ENCODE measurements around the gene CD151.

CD151 gene

DNA sequence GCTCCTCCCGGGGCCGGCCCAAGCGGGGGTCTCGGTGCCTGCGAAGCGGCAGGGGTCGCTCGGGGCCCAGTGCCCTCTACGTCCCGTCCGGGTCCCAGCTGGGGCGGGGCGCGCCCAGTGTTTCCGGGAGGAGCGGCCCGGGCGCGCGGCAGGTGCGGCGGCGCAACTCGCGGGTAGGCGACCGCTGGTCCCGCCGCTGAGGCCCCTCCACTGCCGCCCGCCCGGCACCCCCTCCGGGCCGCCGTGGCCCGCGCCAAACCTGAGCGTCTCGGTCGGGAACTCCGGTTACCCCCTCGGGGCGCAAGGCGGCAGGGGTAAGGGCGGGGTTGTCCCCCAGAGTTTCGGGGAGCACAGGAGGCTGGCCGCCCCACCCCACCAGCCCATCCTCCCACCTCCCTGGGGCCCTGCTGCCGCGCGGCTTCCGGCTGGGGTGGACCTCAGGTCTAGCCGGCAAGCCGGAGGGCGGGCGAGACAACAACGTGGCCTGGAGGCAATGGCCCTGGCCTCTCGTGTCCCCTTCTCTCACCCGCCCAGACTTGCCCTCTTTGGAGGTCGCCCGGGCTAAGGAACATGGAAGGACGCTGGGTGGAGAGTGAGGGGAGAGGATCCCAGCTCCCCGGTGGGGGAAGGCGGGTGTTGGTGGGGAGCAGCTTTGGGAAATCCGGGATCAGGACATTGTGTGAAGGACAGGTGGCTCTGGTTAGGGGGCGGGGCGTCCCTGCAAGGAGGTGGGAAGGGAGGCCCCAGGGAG, 5.4 kb upstream of the CD151 start:
- no peak overlapping the region for H3K4me3 ChIP-seq (replicated peaks; ENCODE audit: low read depth, low read length)
- TF ChIP-seq, protein P1, sequence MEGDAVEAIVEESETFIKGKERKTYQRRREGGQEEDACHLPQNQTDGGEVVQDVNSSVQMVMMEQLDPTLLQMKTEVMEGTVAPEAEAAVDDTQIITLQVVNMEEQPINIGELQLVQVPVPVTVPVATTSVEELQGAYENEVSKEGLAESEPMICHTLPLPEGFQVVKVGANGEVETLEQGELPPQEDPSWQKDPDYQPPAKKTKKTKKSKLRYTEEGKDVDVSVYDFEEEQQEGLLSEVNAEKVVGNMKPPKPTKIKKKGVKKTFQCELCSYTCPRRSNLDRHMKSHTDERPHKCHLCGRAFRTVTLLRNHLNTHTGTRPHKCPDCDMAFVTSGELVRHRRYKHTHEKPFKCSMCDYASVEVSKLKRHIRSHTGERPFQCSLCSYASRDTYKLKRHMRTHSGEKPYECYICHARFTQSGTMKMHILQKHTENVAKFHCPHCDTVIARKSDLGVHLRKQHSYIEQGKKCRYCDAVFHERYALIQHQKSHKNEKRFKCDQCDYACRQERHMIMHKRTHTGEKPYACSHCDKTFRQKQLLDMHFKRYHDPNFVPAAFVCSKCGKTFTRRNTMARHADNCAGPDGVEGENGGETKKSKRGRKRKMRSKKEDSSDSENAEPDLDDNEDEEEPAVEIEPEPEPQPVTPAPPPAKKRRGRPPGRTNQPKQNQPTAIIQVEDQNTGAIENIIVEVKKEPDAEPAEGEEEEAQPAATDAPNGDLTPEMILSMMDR (IDR thresholded peaks at IDR 0.05; ENCODE audit: low read length, missing control alignments), result no peak
- DNase-seq (ENCODE audit: low read depth), result no peak

GRCh38 chr11:827897-828192, 4.9 kb upstream of the CD151 start, which contains the start of gene CRACR2B:
CRACR2B (plus strand) TSS chr11:827919; CDS start chr11:828608, 689 bp downstream.
- TF ChIP-seq, protein P1 (IDR thresholded peaks at IDR 0.05; ENCODE audit: low read length, missing control alignments), result no peak
- H3K4me3 ChIP-seq (replicated peaks; ENCODE audit: low read depth, low read length), result no peak within 1 kb of the TSS
- no peak for DNase-seq (ENCODE audit: low read depth)

DNA sequence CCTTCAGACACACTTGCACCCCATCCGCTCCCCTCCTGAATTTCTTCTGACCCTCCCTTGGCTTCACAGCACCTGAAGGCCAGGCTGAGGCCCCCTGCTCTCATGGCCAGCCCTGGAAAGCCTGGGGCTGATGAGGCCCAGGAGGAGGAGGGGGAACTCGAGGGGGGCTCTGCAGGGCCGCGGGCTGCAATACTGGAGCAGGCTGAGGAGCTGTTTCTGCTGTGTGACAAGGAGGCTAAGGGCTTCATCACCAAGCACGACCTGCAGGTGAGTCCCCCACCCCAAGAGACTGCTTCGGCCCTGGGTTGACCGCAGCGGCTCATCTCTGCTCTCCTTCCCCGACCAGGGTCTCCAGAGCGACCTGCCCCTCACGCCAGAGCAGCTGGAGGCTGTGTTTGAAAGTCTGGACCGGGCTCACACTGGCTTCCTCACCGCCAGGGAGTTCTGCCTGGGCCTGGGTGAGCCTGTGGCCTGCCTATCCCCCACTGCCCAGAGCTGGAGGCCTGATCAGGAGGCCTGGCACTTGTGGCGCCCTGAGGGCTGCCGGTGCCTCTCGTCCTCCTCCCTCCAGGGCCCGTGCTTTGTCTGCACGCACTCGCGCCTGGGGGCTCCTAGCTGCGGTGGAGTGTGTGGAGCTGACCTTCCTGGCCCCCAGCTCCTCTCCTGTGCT, 4.1 kb upstream of the CD151 start:
- TF ChIP-seq, protein P1 (IDR thresholded peaks at IDR 0.05; ENCODE audit: low read length, missing control alignments), result no peak
- no peak overlapping the region for H3K4me3 ChIP-seq (replicated peaks; ENCODE audit: low read depth, low read length)
- no peak for DNase-seq (ENCODE audit: low read depth)

GRCh38 chr11:829176-829846, 3.4 kb upstream of the CD151 start:
- DNase-seq (ENCODE audit: low read depth), result no peak
- H3K4me3 ChIP-seq (replicated peaks; ENCODE audit: low read depth, low read length), result no peak overlapping the region
- TF ChIP-seq, protein P1 (IDR thresholded peaks at IDR 0.05; ENCODE audit: low read length, missing control alignments), result no peak

GRCh38 chr11:829847-830294, 2.9 kb upstream of the CD151 start:
- no peak for DNase-seq (ENCODE audit: low read depth)
- TF ChIP-seq, protein P1 (IDR thresholded peaks at IDR 0.05; ENCODE audit: low read length, missing control alignments), result no peak
- H3K4me3 ChIP-seq (replicated peaks; ENCODE audit: low read depth, low read length), result peak overlapping the region; percentile 30

GRCh38 chr11:830295-831117, 2.2 kb upstream of the CD151 start:
- TF ChIP-seq, protein P1 (IDR thresholded peaks at IDR 0.05; ENCODE audit: low read length, missing control alignments), result no peak
- H3K4me3 ChIP-seq (replicated peaks; ENCODE audit: low read depth, low read length), result peak overlapping the region; percentile 30
- DNase-seq (ENCODE audit: low read depth), result peak; percentile 57
